Kidney capillary endothelial cell (primary cell): ENCODE data around the gene CAMTA1.
A peak's percentile ranks its signal among the peaks of the same experiment; 100 is the strongest.

ENCODE experiments used
- DNase-seq: peaks from one replicate; pipeline ENCODE4 v3.0.0-alpha.2; 2018; ENCODE audit warnings: low spot score

The CAMTA1 gene

DNA sequence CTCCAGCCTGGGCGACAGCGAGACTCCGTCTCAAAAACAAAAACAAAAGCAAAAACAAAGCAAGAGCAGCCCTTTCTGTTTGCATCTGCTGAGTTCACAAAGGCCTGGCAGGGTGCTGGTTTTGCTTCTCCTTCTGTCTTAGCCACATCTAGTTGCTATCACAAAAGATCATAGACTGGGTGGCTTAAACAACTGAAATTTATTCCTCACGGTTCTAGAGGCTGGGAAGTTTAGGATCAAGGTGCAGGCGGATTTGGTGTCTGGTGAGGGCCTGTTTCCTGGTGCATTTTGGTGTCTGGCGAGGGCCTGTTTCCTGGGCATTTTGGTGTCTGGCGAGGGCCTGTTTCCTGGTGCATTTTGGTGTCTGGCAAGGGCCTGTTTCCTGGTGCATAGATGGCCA is 471.3 kb downstream of the CAMTA1 start:
- no peak for DNase-seq

DNA sequence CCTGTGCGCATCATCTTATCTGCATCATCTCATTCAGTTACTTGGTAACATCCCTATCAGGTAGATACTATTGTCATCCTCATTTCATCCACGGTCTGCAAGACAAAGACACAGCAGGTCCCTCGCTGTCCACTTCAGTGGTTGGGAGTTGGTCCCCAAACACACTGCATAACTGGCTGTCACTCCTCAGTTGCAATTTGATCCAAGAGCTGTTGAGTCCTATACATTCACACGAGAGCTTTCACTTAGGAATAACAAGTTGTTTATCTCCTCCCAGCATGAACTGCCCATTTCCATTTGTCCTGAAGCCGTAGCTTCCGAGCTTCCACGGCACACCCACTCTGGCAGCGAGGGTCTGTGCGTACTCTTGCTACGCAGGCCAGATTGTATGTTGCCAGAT is 472.0 kb downstream of the CAMTA1 start:
- no peak for DNase-seq

DNA sequence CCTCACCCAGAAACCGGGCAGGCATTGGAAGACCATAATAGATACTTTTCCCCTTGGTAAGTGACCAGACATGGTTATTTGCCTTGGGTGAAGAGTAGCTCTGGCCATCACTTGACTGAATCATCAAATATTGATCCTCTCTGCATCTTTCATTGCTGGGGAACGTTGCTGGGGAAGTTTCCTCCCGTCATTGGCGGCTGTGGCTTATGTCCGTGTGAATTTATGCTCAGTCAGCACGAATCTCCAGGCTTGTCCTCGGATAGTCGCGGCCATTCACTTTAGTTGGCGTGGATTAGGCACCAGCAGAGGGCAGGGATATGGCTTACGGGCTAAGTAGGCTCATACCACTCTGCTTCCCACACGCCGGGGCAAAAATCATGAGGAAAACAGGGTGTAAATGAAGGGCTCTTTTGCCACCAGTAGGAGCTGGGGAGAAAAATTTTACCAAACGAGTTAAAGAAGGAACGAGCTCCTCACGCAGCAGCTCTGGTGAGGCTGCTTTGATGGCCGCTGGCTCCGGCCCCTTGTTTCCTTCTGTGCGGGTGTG is 473.4 kb downstream of the CAMTA1 start:
- DNase-seq = no peak

DNA sequence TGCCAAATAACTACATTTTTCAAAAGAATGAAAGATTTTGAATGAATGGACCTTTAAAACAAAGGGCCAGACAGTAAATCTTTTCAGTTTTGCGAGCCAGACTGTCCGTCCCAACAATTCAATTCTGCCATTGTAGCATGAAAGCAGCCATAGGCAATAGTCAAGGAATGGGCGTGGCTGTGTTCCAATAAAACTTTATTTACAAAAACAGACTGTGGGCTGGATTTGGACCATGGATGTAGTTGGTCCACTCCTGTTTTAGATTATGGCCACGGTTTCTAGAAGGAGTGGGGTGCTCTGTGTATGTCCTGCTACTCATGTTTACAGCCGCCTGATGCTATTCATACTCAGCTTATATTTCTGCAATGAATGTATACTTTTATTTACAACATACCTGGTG is 474.7 kb downstream of the CAMTA1 start:
- no peak for DNase-seq

DNA sequence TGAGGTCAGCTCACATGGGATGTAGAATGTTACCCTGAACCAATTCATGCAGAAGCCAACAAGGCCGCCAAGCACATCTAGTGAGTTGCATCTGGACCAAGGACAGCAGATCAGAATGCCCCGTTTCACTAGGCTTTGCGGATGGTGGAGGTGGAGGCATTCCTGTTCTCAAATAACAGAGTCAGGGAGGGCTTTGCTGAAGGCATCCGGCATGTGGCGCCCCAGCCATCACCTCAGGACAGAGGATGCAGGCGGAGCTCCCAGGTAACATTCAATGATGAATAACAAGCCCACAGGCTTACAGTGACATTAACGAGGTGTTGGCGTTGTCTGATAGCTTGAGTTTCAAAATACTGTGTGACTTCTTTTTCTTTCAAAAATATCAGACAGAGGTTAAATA is 476.2 kb downstream of the CAMTA1 start:
- no peak for DNase-seq

DNA sequence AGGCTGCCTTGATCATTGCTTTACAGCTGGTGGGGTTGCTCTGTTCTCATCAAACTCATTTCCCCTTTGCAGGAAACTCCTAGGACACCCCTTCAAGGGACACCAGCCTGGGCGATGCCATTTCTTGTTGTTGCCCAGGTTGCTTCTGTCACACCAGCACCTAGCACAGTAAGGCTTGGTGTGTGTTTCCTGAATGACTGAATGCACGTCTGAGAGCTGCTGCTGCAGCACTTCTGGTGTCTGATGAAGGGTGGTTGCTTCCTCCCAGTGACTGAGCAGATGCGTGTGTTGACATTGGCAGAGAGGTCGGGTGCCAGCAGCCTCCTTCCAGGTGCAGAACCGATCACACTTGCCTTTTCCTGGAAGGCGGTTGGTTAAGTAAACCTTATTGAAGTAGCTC is 477.4 kb downstream of the CAMTA1 start:
- DNase-seq = no peak

DNA sequence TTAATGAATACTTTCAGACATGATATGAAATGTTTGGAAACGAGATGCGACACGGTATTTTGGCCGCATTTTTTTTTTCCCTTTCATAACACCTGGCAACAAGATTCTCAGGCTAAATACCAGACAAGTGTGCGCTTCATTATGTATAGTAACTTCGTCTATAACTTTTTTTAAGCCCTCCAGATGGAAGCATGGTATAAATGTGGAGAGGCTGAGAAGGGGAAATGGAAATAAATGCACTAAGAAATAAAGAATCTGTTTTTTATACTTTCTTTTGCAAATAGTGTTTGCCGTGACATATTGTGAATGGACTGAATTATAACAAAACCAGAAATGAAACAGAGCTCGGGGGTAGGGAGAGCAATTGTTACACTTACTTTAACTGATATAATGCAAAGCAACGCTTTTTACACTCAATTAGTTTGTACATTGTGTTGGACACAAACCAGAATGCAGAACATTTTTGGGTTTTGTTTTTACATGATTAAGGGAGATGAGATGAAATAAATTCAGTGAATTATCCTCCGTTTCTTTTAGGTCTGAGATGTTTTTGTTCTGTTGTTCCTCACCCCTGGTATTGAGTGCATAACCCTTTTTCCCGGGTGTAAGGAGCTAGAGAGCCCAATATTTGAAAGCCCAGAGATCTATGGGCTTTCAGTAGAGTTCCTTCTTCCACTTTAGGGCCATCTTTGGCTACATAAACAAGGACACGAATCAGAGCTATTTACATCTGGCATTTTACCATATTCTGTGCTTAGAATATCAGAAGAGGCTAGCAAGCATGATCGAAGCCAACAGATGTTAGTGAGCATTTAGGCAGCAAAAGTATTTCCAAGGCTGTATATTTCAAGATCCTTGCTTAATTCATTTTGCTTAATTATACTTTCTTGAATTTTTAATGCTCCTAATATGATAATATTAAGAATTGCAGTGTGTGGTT is 478.0 kb downstream of the CAMTA1 start:
- DNase-seq = no peak

DNA sequence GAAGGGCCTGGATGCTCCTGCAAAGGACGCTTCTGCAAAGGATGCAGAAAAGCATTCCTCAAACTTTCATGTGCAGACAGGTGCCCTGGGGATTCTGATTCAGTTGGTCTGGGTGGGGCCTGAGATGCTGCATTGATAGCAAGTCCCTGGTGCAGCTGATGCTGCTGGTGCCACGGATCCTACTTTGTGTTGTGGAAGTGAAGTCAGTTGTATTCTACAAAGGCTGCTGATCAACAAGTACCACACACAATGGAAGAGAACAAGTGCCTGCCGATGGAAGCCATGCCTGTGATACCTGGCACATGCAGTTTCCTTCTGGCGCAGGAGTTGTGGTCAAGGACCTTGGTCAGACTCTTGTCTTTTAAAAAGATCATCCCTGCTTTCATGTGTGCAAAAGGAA is 478.8 kb downstream of the CAMTA1 start:
- no peak for DNase-seq

DNA sequence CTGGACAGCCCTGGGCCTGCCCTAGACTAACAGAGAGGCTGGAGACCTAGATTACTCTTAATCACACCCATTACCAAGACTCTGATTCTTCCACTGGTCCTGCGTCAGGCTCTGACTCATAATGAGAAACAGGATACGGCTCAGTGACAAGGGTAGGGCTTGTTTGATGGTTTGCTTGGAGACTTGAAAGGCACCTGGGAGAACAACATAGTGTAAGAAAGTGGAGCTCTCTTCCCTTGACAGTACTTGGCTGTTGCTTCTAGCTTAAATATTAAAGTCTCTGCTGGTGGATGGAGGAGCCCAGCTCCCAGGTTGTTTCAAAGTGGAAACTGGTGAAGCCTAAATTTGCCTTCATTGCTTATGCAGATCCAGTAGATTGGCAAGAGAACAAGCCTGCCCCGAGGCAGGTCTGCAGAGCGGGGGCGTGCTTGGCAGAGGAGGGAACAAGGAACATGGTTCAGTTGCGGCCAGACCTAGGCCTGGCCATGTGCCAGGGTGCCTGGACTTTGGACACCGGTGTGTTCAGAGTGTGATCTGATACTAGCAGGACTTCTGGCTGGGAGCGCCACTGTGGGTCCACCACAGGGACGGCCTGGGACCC is 480.6 kb downstream of the CAMTA1 start:
- DNase-seq = peak; percentile 89

DNA sequence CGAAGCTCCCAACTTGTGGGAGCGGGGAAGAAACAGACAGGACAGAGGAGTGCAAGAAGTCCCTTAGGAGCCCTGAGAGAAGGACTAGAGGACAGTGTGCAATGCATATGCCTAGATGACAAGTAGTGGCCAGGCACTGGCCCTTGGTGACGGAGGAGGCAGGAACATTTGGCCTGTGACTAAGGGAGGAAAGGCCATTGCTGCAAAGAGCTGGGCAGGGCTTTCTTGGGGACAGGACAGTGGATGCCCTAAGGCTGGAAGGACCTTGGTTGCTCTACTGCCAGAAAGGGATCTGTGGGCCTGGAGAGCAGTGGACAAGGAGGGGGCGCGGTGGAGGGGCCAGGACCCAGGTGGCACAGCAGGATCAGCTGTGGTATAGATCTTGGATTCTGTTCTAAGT is 481.3 kb downstream of the CAMTA1 start:
- no peak for DNase-seq

DNA sequence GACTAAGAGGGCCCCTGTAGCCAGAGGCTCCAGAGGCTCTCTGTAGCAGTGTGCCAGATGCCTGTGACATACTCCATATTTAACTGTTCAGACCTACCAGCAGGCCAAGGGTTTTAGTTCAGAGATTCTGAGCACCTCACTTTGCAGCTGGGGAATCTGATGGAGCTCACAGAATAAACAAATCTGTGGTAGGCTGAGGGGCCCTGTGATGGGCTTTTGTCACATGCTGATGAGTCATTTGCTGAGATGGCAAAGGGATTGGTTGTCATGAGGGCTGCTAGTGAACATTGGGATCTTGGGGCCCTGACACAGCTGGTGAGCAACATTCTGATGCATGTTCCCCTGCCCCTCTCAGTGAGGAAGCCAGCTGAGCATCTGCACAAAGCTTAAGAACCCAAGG is 482.2 kb downstream of the CAMTA1 start:
- peak; percentile 14 for DNase-seq

DNA sequence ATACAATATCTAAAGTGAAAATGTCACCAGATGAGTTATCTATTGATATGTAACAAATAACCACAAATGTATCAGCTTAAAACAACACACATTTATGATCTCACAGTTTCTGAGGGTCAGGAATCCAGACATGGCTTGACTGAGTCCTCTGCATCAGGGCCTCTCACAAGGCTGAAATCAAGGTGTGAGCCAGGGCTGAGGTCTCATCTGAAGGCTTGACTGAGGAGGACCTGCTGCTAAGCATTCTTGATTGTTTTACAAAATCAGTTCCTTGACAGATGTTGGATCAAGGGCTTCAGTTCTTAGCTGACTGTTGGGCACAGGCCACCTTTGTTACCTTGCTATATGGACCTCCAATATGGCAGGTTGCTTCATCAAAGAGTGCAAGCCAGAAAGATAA is 483.7 kb downstream of the CAMTA1 start:
- DNase-seq = no peak

DNA sequence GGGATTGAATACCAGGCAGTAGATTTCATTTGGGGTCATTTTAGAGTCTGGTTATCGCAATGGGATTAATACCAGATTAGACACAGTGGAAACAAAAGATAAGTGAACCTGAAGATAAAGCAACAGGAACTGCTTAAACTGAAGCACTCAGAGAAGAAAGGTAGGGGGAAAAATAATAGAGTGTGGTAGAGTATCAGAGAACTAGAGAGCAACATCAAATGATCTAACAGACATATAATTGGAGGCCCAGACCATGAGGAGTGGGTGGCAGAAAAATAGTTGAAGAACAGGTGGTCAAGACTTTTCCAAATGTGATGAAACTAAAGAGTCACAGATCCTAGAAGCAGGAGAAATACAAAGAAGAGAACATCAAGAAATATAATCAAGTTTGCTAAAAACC is 484.3 kb downstream of the CAMTA1 start:
- DNase-seq = no peak

DNA sequence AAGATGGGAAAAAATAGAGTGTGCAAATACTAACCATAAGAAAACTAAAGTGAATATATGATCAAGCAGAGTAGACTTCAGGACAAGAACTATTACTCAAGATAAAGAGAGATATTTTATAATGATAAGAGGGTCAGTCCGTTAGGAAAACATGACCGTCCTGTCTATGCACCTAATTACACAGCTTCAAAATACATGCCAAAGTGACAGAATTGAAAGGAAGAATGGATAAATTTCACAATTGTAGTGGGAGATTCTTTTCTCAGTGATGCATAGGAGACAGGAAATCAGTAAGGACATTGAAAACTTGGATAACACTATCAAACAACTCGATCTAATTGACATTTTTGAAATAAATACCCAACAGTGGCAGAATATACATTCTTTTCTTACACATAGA is 489.0 kb downstream of the CAMTA1 start:
- DNase-seq = no peak

DNA sequence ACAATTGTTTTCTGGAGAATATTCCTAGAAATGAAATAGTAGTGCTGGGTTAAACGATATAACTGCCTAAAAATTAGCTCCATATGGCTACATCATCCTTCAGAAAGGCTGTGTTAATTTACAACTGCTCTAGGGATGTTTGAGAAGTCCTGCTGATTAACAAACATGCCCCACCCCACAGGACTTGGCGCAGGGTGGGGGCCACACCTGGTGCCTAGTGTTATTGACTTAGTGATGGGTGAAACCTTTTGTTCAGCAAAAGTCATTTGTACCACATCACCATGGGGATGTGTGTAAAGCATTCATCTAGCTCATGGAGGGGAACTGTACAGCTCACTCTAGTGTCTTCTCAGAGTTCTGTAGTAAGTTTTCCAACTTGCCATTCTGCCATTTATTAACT is 492.8 kb downstream of the CAMTA1 start:
- DNase-seq = no peak

DNA sequence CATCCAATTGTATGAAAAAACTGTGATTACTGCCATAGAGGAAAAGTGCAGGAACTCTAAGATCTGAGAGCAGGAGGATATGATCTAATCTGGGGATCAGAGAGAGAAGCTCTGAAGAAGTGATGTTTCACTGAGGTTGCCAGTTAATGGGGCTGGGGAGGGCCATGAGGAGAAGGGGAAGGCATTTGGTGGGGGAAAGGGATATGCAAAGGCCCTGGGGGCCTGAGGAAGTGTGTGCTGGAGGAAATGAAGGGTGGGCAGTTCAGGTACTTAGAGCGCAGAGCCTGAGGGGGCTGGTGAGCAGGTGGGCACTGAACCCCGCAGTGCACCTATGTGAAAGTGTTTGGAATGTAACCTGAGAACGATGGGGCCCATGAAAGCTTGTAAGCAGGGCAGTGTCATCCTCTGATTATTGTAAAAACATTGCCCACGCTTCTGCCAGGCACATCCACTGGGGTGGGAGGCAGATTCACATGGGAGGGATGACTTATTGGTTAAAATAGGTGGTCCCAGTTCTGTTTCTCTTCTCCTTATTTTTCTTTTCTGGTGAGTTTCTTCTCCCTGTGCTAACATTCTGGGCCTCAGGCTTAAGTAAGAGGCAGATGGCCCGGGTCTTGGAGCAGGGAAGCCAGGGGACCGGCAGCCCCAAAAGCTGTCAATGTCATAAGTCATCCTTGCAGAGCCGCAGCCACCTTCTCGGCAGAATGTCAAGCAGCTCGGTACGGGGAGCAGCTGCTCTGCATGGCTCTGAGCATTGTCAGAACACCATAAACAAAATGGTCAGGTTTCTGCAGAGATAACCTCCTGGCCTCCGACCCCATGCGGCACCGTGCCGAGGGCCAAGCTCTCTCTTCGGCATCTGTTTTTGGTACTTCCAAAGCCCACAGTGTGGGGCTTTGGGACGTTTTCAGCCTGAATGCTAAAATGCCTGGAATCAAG is 493.8 kb downstream of the CAMTA1 start:
- DNase-seq = no peak

DNA sequence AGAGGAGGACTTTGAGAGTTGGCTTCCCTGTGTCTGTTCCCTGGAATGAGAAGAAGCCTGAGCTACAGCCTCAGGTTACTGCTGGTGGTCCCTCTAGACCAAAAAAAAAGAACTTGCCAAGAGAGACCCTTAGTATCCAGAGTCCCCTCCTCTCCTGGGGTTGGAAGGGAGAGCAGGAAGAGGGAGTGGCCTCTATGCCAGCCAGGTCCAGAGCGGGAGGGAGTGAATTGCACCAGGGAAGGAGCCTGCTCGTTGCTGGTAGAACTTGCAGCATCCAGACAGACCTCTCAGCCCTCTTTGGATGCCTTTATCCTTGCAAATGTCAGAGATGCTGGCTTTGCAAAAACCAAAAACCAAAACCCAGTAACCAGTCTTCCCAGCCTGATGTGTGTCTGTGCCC is 494.5 kb downstream of the CAMTA1 start:
- DNase-seq = no peak

DNA sequence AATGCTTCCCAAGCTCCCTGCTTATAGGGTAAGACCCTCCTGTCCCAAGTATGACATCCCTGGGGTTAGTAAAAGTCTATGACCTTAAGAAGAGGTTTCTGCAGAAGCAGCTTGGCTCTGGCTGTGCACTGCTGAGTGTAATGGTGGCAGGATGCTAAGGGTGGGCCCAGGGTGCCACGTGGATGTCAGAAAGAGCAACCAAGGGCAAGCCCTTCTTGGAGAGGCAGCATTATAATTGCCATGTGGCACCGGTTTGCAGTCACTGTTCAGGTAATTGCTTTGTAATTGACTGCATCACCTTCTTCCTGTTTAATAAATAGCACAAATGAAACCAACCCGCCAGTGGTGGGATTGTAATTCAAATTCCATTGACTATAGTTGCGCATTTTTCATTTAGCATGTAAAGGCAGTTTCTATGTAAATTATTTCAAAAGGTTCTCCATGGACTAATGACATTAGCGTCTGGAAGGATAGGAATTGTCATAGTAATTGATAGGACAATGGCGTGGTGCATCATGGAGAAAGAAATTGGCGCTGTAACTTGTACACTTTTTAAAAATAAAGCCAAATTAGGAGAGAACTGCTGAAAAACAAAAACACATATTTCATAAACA is 495.2 kb downstream of the CAMTA1 start:
- no peak for DNase-seq

DNA sequence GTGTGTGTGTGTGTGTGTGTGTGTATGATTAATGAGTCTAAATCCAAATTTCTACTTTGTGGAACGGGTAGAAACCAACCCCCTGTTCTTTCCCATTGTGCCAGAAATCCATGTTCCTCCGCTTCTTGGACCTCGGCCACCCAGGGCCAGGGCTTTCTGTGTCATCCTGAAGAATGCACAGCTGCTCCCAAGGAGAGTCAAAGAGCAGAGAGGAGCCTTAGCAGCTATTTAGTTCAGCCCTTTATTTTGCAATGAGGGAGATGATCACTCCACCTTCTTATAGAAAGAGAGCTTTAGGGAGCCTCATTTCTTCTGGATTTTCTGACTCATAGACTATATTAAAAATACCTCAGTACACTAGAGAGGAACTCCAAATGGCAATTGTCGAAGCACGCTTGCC is 496.6 kb downstream of the CAMTA1 start:
- no peak for DNase-seq

DNA sequence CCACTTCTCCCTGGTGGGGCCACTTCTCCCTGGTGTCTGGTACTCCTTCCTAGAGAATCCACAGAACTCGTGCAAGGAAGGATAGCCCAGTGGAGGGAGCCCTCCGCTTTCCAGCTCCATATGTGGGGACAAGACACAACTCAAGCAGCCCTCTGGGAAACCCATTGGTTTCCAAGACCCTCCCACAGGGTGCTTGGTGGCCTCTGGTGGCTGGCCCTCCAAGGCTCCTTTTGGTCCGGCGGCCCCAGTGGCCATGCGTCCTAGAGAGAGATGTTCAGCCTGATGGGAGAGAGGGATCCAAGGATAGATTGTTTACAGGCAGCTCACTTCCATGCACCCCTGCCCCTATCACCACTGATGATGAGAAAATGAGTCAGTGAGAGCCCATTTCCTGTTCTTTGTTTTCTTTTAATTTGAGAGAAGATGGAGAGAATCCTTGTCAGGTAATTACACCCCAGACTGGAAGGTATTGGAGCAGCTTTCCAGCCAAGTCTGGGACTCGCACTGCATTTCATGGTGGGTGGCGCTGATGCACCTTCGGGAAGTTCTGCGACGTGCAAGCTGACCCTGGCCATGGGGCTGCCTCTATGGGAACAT is 499.7 kb downstream of the CAMTA1 start:
- no peak for DNase-seq

DNA sequence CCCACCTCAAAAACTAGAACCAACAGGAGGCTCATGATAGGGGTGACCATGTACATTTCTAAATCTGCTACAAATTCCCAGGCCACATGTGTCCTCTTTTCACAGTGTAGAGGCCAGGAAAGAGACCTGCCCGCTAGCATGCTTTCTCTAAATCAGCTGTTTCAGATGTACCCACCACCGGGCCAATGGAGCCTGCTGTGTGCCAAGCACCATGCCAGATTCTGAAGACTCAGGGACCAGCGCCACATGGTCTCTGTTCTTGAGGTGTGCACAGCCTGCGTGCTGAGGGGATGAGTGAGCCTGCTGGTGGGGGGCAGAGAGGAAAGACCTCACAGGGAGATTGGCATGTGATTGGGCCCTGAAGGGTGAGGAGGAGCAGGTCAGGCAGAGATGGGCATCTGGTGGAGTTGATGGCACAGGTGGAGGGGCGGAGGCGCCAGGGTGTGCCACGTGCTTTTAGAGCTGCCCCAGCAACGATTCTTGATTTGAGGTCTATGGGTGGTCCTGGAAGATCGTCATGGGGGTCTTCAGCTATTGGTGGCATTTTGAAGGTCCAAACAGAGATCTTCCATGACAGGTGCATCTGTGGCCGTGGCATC is 500.7 kb downstream of the CAMTA1 start:
- DNase-seq = no peak
